ENCODE data around the gene HDAC4.

HDAC4 gene

GRCh38 chr2:239442192-239442591 is 41.4 kb upstream of the HDAC4 start (continued):
- TF ChIP-seq ZNF558 (tag by site-specific recombination; IDR thresholded peaks at IDR 0.05) (no peak), SP2 (tag by site-specific recombination; IDR thresholded peaks at IDR 0.05) (no peak), ZNF791 (tag by site-specific recombination; IDR thresholded peaks at IDR 0.05) (no peak), AEBP2 (tag by site-specific recombination; IDR thresholded peaks at IDR 0.05; ENCODE audit: borderline replicate concordance) (no peak)

- no peaks in the 10 kb centered on the region for H3K36me3 ChIP-seq (ENCODE audit: control insufficient read depth in 2 of 2, insufficient read depth in 1 of 2, low read length in 2 of 2)
- CTCF ChIA-PET = no interaction called here
- H3K4me3 ChIP-seq (ENCODE audit: low read depth, low read length) = no peak overlapping the region
- POLR2A ChIA-PET = no interaction called here
- TF ChIP-seq KLF1 (tag by site-specific recombination; IDR thresholded peaks at IDR 0.05) (no peak), YY1 (tag by site-specific recombination; IDR thresholded peaks at IDR 0.05) (no peak), ZNF530 (tag by site-specific recombination; IDR thresholded peaks at IDR 0.05; ENCODE audit: low read depth) (no peak), ZNF707 (tag by site-specific recombination; IDR thresholded peaks at IDR 0.05) (no peak), HOXD13 (CRISPR knock-in tag; IDR thresholded peaks at IDR 0.05; ENCODE audit: borderline replicate concordance) (no peak), IKZF3 (tag by site-specific recombination; IDR thresholded peaks at IDR 0.05) (no peak), ZSCAN18 (tag by site-specific recombination; IDR thresholded peaks at IDR 0.05) (no peak), ZNF248 (tag by site-specific recombination; IDR thresholded peaks at IDR 0.05) (no peak), SCRT2 (tag by site-specific recombination; IDR thresholded peaks at IDR 0.05) (no peak), ZBTB26 (tag by site-specific recombination; optimal IDR thresholded peaks at IDR 0.05) (no peak), YY2 (tag by site-specific recombination; IDR thresholded peaks at IDR 0.05) (no peak), ZNF791 (tag by site-specific recombination; IDR thresholded peaks at IDR 0.05) (no peak), AEBP2 (tag by site-specific recombination; IDR thresholded peaks at IDR 0.05; ENCODE audit: borderline replicate concordance) (no peak), ZNF391 (tag by site-specific recombination; IDR thresholded peaks at IDR 0.05; ENCODE audit: borderline replicate concordance, low read depth) (no peak), ZNF404 (tag by site-specific recombination; IDR thresholded peaks at IDR 0.05) (no peak), ZNF558 (tag by site-specific recombination; IDR thresholded peaks at IDR 0.05) (no peak), ZNF544 (tag by site-specific recombination; IDR thresholded peaks at IDR 0.05) (no peak)
- H3K9me3 ChIP-seq (ENCODE audit: control insufficient read depth, insufficient read depth, low read depth, low read length) = no peaks in the 10 kb centered on the region
- no peak overlapping the region for H3K27ac ChIP-seq (ENCODE audit: extremely low read depth, low read depth, low read length)
- H3K4me1 ChIP-seq (ENCODE audit: control insufficient read depth, insufficient read depth, low read length) = no peaks in the 10 kb centered on the region
Observed at GRCh38 chr2:239441261-239442078, 40.6 kb upstream of the HDAC4 start.
